Stomach (tissue), 4 donors: Measurements from ENCODE around the gene UQCRC1.

ENCODE experiments used
- CTCF ChIP-seq, 7 experiments: fragments of 450-650 bp in 4 of 7; fragments of 200-600 bp in 3 of 7; sonication (generic) in 3 of 7; IDR thresholded peaks; one replicate each; pipeline ENCODE4 v1.5.1; 2016 to 2019; ENCODE audit warnings: antibody characterized with exemption in 7 of 7, control low read depth in 2 of 7, mild to moderate bottlenecking in 1 of 7
- EP300 ChIP-seq: sonication (generic); formaldehyde crosslinking; IDR thresholded peaks from one replicate; pipeline ENCODE4 v1.6.1; 2017; ENCODE audit warnings: antibody characterized with exemption
- POLR2A ChIP-seq, 4 donors: fragments of 450-650 bp; IDR thresholded peaks; one replicate each; pipeline ENCODE4 v1.6.1; 2016; ENCODE audit warnings: antibody characterized with exemption in 4 of 4, control low read depth in 2 of 4, mild to moderate bottlenecking in 1 of 4, moderate library complexity in 1 of 4

GRCh38 chr3:48652923-48653715 lies 43.7 kb upstream of the UQCRC1 start:
- TF ChIP-seq CTCF (IDR thresholded peaks at IDR 0.05) (no peak), EP300 (no peak), POLR2A (IDR thresholded peaks at IDR 0.05) (no peak)
